Gastrocnemius medialis (tissue), 4 donors: ENCODE results near the gene AP3M1. TPM values are rescaled to one million over a fixed set of nuclear protein-coding genes. Genes with fewer than 3 reads are reported as not detected.

ENCODE experiments used
- ATAC-seq, 2 donors: fragments of 150-250 bp; one replicate each; pipeline ENCODE4 v1.9.1; 2016
- DNase-seq, 2 donors: peaks; one replicate each; pipeline ENCODE4 v3.0.0-alpha.2; 2019
- H3K27ac ChIP-seq, 4 donors: fragments of 200-600 bp; sonication (generic); 1 replicate in 1 of 4; 2 replicates in 3 of 4; pipeline ENCODE4 v1.5.1; 2016 to 2018; ENCODE audit warnings: mild to moderate bottlenecking in 2 of 4, moderate library complexity in 1 of 4
- H3K27me3 ChIP-seq, 3 donors: fragments of 200-600 bp; sonication (generic) in 2 of 3; 1 replicate in 1 of 3; 2 replicates in 2 of 3; pipeline versions ENCODE4 v1.5.1 to v1.6.0; 2016 to 2019; ENCODE audit warnings: mild to moderate bottlenecking in 1 of 3, moderate library complexity in 1 of 3
- H3K36me3 ChIP-seq, 2 donors: fragments of 200-600 bp; sonication (generic) in 1 of 2; one replicate each; pipeline ENCODE4 v1.5.1; 2017 to 2018
- H3K4me1 ChIP-seq, 2 donors: fragments of 200-600 bp; sonication (generic) in 1 of 2; one replicate each; pipeline ENCODE4 v1.5.1; 2016 to 2017; ENCODE audit warnings: mild to moderate bottlenecking in 2 of 2
- H3K4me3 ChIP-seq, 4 donors: fragments of 200-600 bp; sonication (generic) in 3 of 4; 1 replicate in 1 of 4; 2 replicates in 3 of 4; pipeline ENCODE4 v1.5.1; 2016 to 2019; ENCODE audit warnings: mild to moderate bottlenecking in 2 of 4
- H3K9me3 ChIP-seq, 3 donors: fragments of 200-600 bp; sonication (generic) in 2 of 3; 1 replicate in 1 of 3; 2 replicates in 2 of 3; pipeline ENCODE4 v1.5.1; 2016 to 2019
- POLR2A ChIP-seq, 2 donors: fragments of 450-650 bp; IDR thresholded peaks; one replicate each; pipeline ENCODE4 v1.6.1; 2017; ENCODE audit warnings: antibody characterized with exemption in 2 of 2, mild to moderate bottlenecking in 2 of 2, moderate library complexity in 2 of 2
- in situ Hi-C, 4 donors: fragments of 200-750 bp; cut with MboI; loops; one replicate each; pipeline versions ENCODE4 v1.15.0 to v1.8.0; 2017; ENCODE audit warnings: low sequenced_read_pairs in 4 of 4
- intact Hi-C: fragments of 100-400 bp; cut with DNase I; formaldehyde crosslinking; loops from one replicate; pipeline ENCODE4 v1.15.1; 2023; ENCODE audit warnings: low total_unique reads
- total RNA-seq, 4 donors: library from RNA; depleted of rRNA; stranded (reverse); fragments of >200 nt; gene quantifications; one replicate each; pipeline versions ENCODE4 v1.1.0 to v1.2.3, GENCODE V29; 2016
- TF ChIP-seq, protein P1 (sequence below), 5 experiments: fragments of 450-650 bp in 3 of 5; fragments of 200-600 bp in 2 of 5; sonication (generic) in 2 of 5; IDR thresholded peaks in 4 of 5; conservative IDR thresholded peaks in 1 of 5; 1 replicate in 4 of 5; 2 replicates in 1 of 5; pipeline ENCODE4 v1.5.1; 2016 to 2019; ENCODE audit warnings: antibody characterized with exemption in 5 of 5, mild to moderate bottlenecking in 3 of 5, moderate library complexity in 3 of 5

Gene AP3M1
- total RNA-seq, 4 donors from 2014 or later, result 15.3 to 22.9 (median 21.7) TPM

GRCh38 chr10:74156919-74157289, 6.3 kb upstream of the AP3M1 start:
- H3K27ac ChIP-seq, result peak overlapping the region in 3 of 4 donors; percentile 6 to 54 (median 26)
- H3K27me3 ChIP-seq, result no peaks in the 10 kb centered on the region
- DNase-seq, result peak in 1 of 2 donors; percentile 49
- in situ Hi-C loops (no loop called here), intact Hi-C loops (loop anchor here (10.0 kb wide), 3 partner anchors 948 to 1078 kb away; partner anchors contain the start of gene COMTD1)
- H3K4me3 ChIP-seq, result no peak overlapping the region
- TF ChIP-seq, protein P1, sequence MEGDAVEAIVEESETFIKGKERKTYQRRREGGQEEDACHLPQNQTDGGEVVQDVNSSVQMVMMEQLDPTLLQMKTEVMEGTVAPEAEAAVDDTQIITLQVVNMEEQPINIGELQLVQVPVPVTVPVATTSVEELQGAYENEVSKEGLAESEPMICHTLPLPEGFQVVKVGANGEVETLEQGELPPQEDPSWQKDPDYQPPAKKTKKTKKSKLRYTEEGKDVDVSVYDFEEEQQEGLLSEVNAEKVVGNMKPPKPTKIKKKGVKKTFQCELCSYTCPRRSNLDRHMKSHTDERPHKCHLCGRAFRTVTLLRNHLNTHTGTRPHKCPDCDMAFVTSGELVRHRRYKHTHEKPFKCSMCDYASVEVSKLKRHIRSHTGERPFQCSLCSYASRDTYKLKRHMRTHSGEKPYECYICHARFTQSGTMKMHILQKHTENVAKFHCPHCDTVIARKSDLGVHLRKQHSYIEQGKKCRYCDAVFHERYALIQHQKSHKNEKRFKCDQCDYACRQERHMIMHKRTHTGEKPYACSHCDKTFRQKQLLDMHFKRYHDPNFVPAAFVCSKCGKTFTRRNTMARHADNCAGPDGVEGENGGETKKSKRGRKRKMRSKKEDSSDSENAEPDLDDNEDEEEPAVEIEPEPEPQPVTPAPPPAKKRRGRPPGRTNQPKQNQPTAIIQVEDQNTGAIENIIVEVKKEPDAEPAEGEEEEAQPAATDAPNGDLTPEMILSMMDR (IDR thresholded peaks at IDR 0.05 in 4 of 5, conservative IDR thresholded peaks at IDR 0.05 in 1 of 5), result no peak
- TF ChIP-seq POLR2A (IDR thresholded peaks at IDR 0.05), result no peak
- H3K4me1 ChIP-seq, result peaks cover 32 to 56% of the 10 kb centered on the region in 2 donors
- ATAC-seq, result peak in 1 of 2 donors; percentile 41
- H3K36me3 ChIP-seq, result no peaks in the 10 kb centered on the region
- no peaks in the 10 kb centered on the region for H3K9me3 ChIP-seq

GRCh38 chr10:74153676-74154075, 3.0 kb upstream of the AP3M1 start:
- H3K4me1 ChIP-seq, result peaks cover 43 to 63% of the 10 kb centered on the region in 2 donors
- H3K27me3 ChIP-seq, result no peaks in the 10 kb centered on the region
- no peaks in the 10 kb centered on the region for H3K36me3 ChIP-seq
- ATAC-seq (no peak), DNase-seq (no peak)
- H3K4me3 ChIP-seq, result peak overlapping the region in 3 of 4 donors; percentile 19 to 95 (median 23)
- TF ChIP-seq POLR2A (IDR thresholded peaks at IDR 0.05), result no peak
- TF ChIP-seq, protein P1 (IDR thresholded peaks at IDR 0.05 in 4 of 5, conservative IDR thresholded peaks at IDR 0.05 in 1 of 5), result no peak
- in situ Hi-C loops, result no loop called here
- H3K9me3 ChIP-seq, result no peaks in the 10 kb centered on the region
- intact Hi-C loops, result loop anchor here (5.0 to 10.0 kb wide), 5 partner anchors 156 to 1081 kb away; partner anchors contain the start of genes COMTD1, KAT6B and VCL
- peak overlapping the region; percentile 89 to 97 (median 96) for H3K27ac ChIP-seq

DNA sequence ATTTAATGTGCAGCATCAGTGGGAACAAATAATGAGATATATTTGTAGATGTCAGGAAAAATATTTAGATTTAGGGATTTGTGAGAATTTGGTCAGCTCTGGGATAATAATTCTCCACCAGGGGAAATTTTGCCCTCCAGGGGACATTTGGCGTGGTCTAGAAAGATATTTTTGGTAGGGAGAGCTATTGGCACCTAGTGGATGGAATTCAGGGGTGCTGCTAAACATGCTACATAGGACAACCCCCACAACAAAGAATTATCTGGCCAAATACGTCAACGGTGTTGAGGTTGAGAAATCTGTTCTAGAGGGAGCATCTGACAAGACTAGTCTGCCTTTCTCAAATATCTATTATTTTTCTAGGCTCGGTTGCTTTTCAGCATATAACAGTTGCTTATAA, 2.5 kb upstream of the AP3M1 start:
- Histone ChIP-seq H3K4me1 (peaks cover 43 to 63% of the 10 kb centered on the region in 2 donors), H3K36me3 (no peaks in the 10 kb centered on the region)

GRCh38 chr10:74151879-74152722, 1.5 kb upstream of the AP3M1 start:
- Histone ChIP-seq H3K4me3 (peak overlapping the region; percentile 65 to 95 (median 84)), H3K4me1 (peaks cover 42 to 61% of the 10 kb centered on the region in 2 donors), H3K9me3 (no peaks in the 10 kb centered on the region), H3K27ac (peak overlapping the region; percentile 89 to 97 (median 96)), H3K27me3 (no peaks in the 10 kb centered on the region), H3K36me3 (no peaks in the 10 kb centered on the region)
- peak; percentile 8 to 11 for ATAC-seq
- in situ Hi-C loops, result no loop called here
- intact Hi-C loops, result loop anchor here (1.0 to 10.0 kb wide), 6 partner anchors 24 to 1083 kb away; partner anchors contain the start of genes COMTD1, KAT6B and VCL
- DNase-seq, result no peak
- TF ChIP-seq, protein P1 (IDR thresholded peaks at IDR 0.05 in 4 of 5, conservative IDR thresholded peaks at IDR 0.05 in 1 of 5), result no peak
- no peak for TF ChIP-seq POLR2A (IDR thresholded peaks at IDR 0.05)

More for the DNA sequence above, 2.5 kb upstream of the AP3M1 start:
- no peak for ATAC-seq
- peak overlapping the region; percentile 89 to 97 (median 96) for H3K27ac ChIP-seq
- no peaks in the 10 kb centered on the region for H3K9me3 ChIP-seq
- TF ChIP-seq, protein P1 (IDR thresholded peaks at IDR 0.05 in 4 of 5, conservative IDR thresholded peaks at IDR 0.05 in 1 of 5), result peak; percentile 39 to 68 (median 47)
- TF ChIP-seq POLR2A (IDR thresholded peaks at IDR 0.05), result no peak
- H3K27me3 ChIP-seq, result no peaks in the 10 kb centered on the region
- peak overlapping the region in 3 of 4 donors; percentile 19 to 95 (median 23) for H3K4me3 ChIP-seq
- intact Hi-C loops (loop anchor here (5.0 to 10.0 kb wide), 5 partner anchors 156 to 1082 kb away; partner anchors contain the start of genes COMTD1, KAT6B and VCL), in situ Hi-C loops (no loop called here)
- no peak for DNase-seq
